Peyer's patch (tissue), 4 donors: ENCODE measurements around the gene SIGLEC1.

Source experiments
- CTCF ChIP-seq, 6 experiments: fragments of 450-650 bp in 4 of 6; fragments of 200-600 bp in 2 of 6; sonication (generic) in 1 of 6; IDR thresholded peaks; one replicate each; pipeline ENCODE4 v1.5.1; 2017 to 2019; ENCODE audit warnings: antibody characterized with exemption in 6 of 6, mild to moderate bottlenecking in 3 of 6, moderate library complexity in 1 of 6
- POLR2A ChIP-seq, 2 donors: fragments of 450-650 bp; IDR thresholded peaks; one replicate each; pipeline ENCODE4 v1.5.1; 2017; ENCODE audit warnings: antibody characterized with exemption in 2 of 2, mild to moderate bottlenecking in 2 of 2, moderate library complexity in 2 of 2

GRCh38 chr20:3752386-3752759, 40.0 kb upstream of the SIGLEC1 start:
- TF ChIP-seq CTCF (IDR thresholded peaks at IDR 0.05) (no peak), POLR2A (IDR thresholded peaks at IDR 0.05) (no peak)
